H1 (cell line): ENCODE results near the gene DGKZ. TPM values are rescaled to one million over a fixed set of nuclear protein-coding genes. Genes with fewer than 3 reads are reported as not detected.

Experiments
- CTCF ChIA-PET: fragments of 300-600 bp; sonication (Branson Sonifier 250); formaldehyde crosslinking; loops from one replicate; lab custom pipeline; 2021; ENCODE audit not compliant: partially characterized antibody; lab: Charles Lee
- POLR2A ChIA-PET: fragments of 300-600 bp; sonication (Branson Sonifier 250); formaldehyde crosslinking; loops from one replicate; lab custom pipeline; 2021; ENCODE audit warnings: inconsistent platforms; ENCODE audit not compliant: partially characterized antibody; lab: Charles Lee
- DNase-seq, 2 experiments: peaks; one replicate each; pipeline versions ENCODE4 v3.0.0 to v3.0.0-alpha.2; 2010 to 2022; ENCODE audit warnings: low spot score in 2 of 2, low read depth in 1 of 2, mixed read lengths in 1 of 2
- FAIRE-seq: peaks from 2 replicates; lab custom pipeline; 2011; peaks lifted over from hg19 to GRCh38; lab: Jason Lieb, UNC
- H2AFZ ChIP-seq: 2 replicates; pipeline ENCODE4 v1.8.1; 2012; ENCODE audit warnings: low read length, inconsistent platforms
- H2AK5ac ChIP-seq: 2 replicates; pipeline ENCODE4 v1.6.1; 2013; ENCODE audit warnings: low read depth, low read length
- H2BK120ac ChIP-seq: replicated peaks from 2 replicates; pipeline ENCODE3; 2013; ENCODE audit warnings: low read depth, low read length, inconsistent platforms
- H2BK12ac ChIP-seq: 2 replicates; pipeline ENCODE4 v1.6.1; 2013; ENCODE audit warnings: low read depth, low read length
- H2BK15ac ChIP-seq: 2 replicates; pipeline ENCODE4 v1.6.1; 2013; ENCODE audit warnings: low read length
- H2BK20ac ChIP-seq: 2 replicates; pipeline ENCODE4 v1.6.1; 2013; ENCODE audit warnings: low read length
- H2BK5ac ChIP-seq: 2 replicates; pipeline ENCODE4 v1.6.1; 2013; ENCODE audit warnings: low read depth, low read length
- H3K14ac ChIP-seq: 2 replicates; pipeline ENCODE4 v1.6.1; 2013; ENCODE audit warnings: inconsistent platforms; ENCODE audit not compliant: insufficient read length
- H3K18ac ChIP-seq: 2 replicates; pipeline ENCODE4 v1.6.1; 2013; ENCODE audit warnings: low read length; ENCODE audit errors: extremely low read depth
- H3K23ac ChIP-seq: 2 replicates; pipeline ENCODE4 v1.6.1; 2013; ENCODE audit warnings: inconsistent platforms; ENCODE audit not compliant: insufficient read length
- H3K23me2 ChIP-seq: 2 replicates; pipeline ENCODE4 v1.6.1; 2013; ENCODE audit warnings: low read depth, low read length
- H3K27ac ChIP-seq: 2 replicates; pipeline ENCODE4 v1.6.1; 2011; ENCODE audit warnings: low read depth, low read length, inconsistent platforms
- H3K27me3 ChIP-seq, 4 experiments: replicated peaks in 1 of 4; 1 replicate in 1 of 4; 2 replicates in 3 of 4; pipeline versions ENCODE4 v1.6.1 to v1.8.1; 2011 to 2013; ENCODE audit warnings: low read length in 3 of 4, mild to moderate bottlenecking in 3 of 4, inconsistent platforms in 2 of 4, mixed read lengths in 2 of 4, moderate library complexity in 1 of 4; ENCODE audit not compliant: control insufficient read depth in 3 of 4, insufficient read depth in 3 of 4; ENCODE audit errors: extremely low read depth in 1 of 4
- H3K36me3 ChIP-seq, 4 experiments: 2 replicates each; pipeline versions ENCODE4 v1.6.1 to v1.8.1; 2011 to 2013; ENCODE audit warnings: mild to moderate bottlenecking in 4 of 4, low read length in 3 of 4, moderate library complexity in 2 of 4, control low read depth in 1 of 4, inconsistent platforms in 1 of 4; ENCODE audit not compliant: insufficient read depth in 4 of 4, control insufficient read depth in 2 of 4
- H3K4ac ChIP-seq: replicated peaks from 2 replicates; pipeline ENCODE3; 2013; ENCODE audit warnings: low read length, low read depth, mixed read lengths, inconsistent platforms; ENCODE audit not compliant: insufficient read length
- H3K4me1 ChIP-seq, 4 experiments: replicated peaks in 1 of 4; 1 replicate in 1 of 4; 2 replicates in 3 of 4; pipeline versions ENCODE4 v1.6.1 to v1.8.1; 2011 to 2013; ENCODE audit warnings: low read length in 3 of 4, inconsistent platforms in 2 of 4, mixed read lengths in 1 of 4; ENCODE audit not compliant: insufficient read depth in 4 of 4, control insufficient read depth in 3 of 4
- H3K4me2 ChIP-seq, 2 experiments: 2 replicates each; pipeline versions ENCODE4 v1.6.1 to v1.8.1; 2011 to 2013; ENCODE audit warnings: low read depth in 2 of 2, low read length in 2 of 2, control low read depth in 1 of 2, inconsistent platforms in 1 of 2, mild to moderate bottlenecking in 1 of 2; ENCODE audit not compliant: insufficient read depth in 1 of 2
- H3K4me3 ChIP-seq, 4 experiments: fragments of 200-600, 300-600 bp in 1 of 4; sonication (generic), shearing (Covaris generic), sonication (Bioruptor Twin) in 1 of 4; 2 replicates each; pipeline versions ENCODE4 v1.5.1 to v1.8.1; 2011 to 2016; ENCODE audit warnings: low read length in 4 of 4, low read depth in 3 of 4, control low read depth in 2 of 4, inconsistent platforms in 2 of 4, mild to moderate bottlenecking in 2 of 4, mixed read lengths in 1 of 4, moderate library complexity in 1 of 4; ENCODE audit not compliant: insufficient read depth in 2 of 4; ENCODE audit errors: extremely low read depth in 1 of 4
- H3K56ac ChIP-seq: replicated peaks from 2 replicates; pipeline ENCODE3; 2013; ENCODE audit warnings: low read depth, mild to moderate bottlenecking, mixed read lengths, low read length, inconsistent platforms; ENCODE audit not compliant: insufficient read length
- H3K79me1 ChIP-seq: 2 replicates; pipeline ENCODE4 v1.6.1; 2013; ENCODE audit warnings: low read depth, low read length, control low read depth
- H3K79me2 ChIP-seq, 2 experiments: 2 replicates each; pipeline versions ENCODE4 v1.6.1 to v1.8.1; 2012 to 2013; ENCODE audit warnings: low read length in 2 of 2, mild to moderate bottlenecking in 2 of 2, inconsistent platforms in 1 of 2; ENCODE audit not compliant: insufficient read depth in 2 of 2, control insufficient read depth in 1 of 2
- H3K9ac ChIP-seq, 4 experiments: replicated peaks in 1 of 4; 1 replicate in 1 of 4; 2 replicates in 3 of 4; pipeline versions ENCODE4 v1.6.1 to v1.8.1; 2011 to 2013; ENCODE audit warnings: low read depth in 3 of 4, low read length in 3 of 4, control low read depth in 2 of 4, mild to moderate bottlenecking in 2 of 4, moderate library complexity in 2 of 4, inconsistent platforms in 1 of 4; ENCODE audit errors: extremely low read depth in 1 of 4
- H3K9me3 ChIP-seq, 2 experiments: 2 replicates each; pipeline versions ENCODE4 v1.6.1 to v1.8.1; 2012 to 2013; ENCODE audit warnings: mild to moderate bottlenecking in 2 of 2, moderate library complexity in 2 of 2, control low read depth in 1 of 2, inconsistent platforms in 1 of 2, low read depth in 1 of 2, low read length in 1 of 2, mixed read lengths in 1 of 2; ENCODE audit not compliant: insufficient read depth in 2 of 2
- H4K20me1 ChIP-seq, 2 experiments: replicated peaks in 1 of 2; 2 replicates each; pipeline versions ENCODE3 to v1.8.1; 2011 to 2013; ENCODE audit warnings: inconsistent platforms in 2 of 2, low read length in 2 of 2, mild to moderate bottlenecking in 1 of 2; ENCODE audit not compliant: insufficient read depth in 2 of 2, control insufficient read depth in 1 of 2
- H4K5ac ChIP-seq: 2 replicates; pipeline ENCODE4 v1.6.1; 2013; ENCODE audit warnings: low read length, low read depth, mixed read lengths, inconsistent platforms; ENCODE audit not compliant: insufficient read length
- H4K8ac ChIP-seq: 2 replicates; pipeline ENCODE4 v1.8.0; 2013; ENCODE audit warnings: mild to moderate bottlenecking, moderate library complexity, low read length, inconsistent platforms; ENCODE audit not compliant: insufficient read depth; ENCODE audit errors: extremely low read depth
- H4K91ac ChIP-seq: replicated peaks from 2 replicates; pipeline ENCODE3; 2013; ENCODE audit warnings: low read length, mixed read lengths, inconsistent platforms; ENCODE audit not compliant: insufficient read length
- ASH2L ChIP-seq: fragments of 200-600, 300-600 bp; sonication (generic); IDR thresholded peaks from one replicate; pipeline ENCODE4 v1.7.1; 2017; ENCODE audit warnings: low read length
- BCL11A ChIP-seq, 2 experiments: IDR thresholded peaks; one replicate each; pipeline ENCODE4 v1.6.1; 2011; ENCODE audit warnings: low read depth in 2 of 2, low read length in 2 of 2, mild to moderate bottlenecking in 2 of 2
- KDM4A ChIP-seq: IDR thresholded peaks from one replicate; pipeline ENCODE4 v1.7.1; 2012; ENCODE audit warnings: low read depth, mild to moderate bottlenecking, moderate library complexity, low read length, inconsistent platforms; ENCODE audit not compliant: severe bottlenecking
- RBBP5 ChIP-seq: IDR thresholded peaks from 2 replicates; pipeline ENCODE4 v1.7.1; 2012; ENCODE audit warnings: low read depth, mild to moderate bottlenecking, inconsistent platforms, low read length, moderate library complexity, borderline replicate concordance
- SP1 ChIP-seq: IDR thresholded peaks from 2 replicates; pipeline ENCODE4 v1.6.1; 2011; ENCODE audit warnings: low read depth, low read length
- SUZ12 ChIP-seq: fragments of 200-600 bp; sonication (generic); IDR thresholded peaks from 2 replicates; pipeline ENCODE4 v1.6.1; 2012; ENCODE audit warnings: mild to moderate bottlenecking, inconsistent platforms, low read length, moderate library complexity, mixed read lengths
- TBP ChIP-seq: IDR thresholded peaks from 2 replicates; pipeline ENCODE4 v1.6.1; 2011; ENCODE audit warnings: low read depth, low read length, improper control_type of control experiment
- TCF12 ChIP-seq: IDR thresholded peaks from 2 replicates; pipeline ENCODE4 v1.6.1; 2011; ENCODE audit warnings: low read depth, mild to moderate bottlenecking, low read length
- WGBS, 2 experiments: shearing (Covaris generic) in 1 of 2; methylation state at CpG; one replicate each; pipeline versions ENCODE4 v1.1.6 to v1.1.7; 2013 to 2015; ENCODE audit warnings: low lambda C conversion rate in 2 of 2, mixed read lengths in 2 of 2, inconsistent platforms in 1 of 2, low coverage in 1 of 2, missing lambda C conversion rate in 1 of 2; ENCODE audit not compliant: insufficient replicate concordance in 2 of 2, insufficient coverage in 1 of 2, insufficient read length in 1 of 2; ENCODE audit errors: extremely low coverage in 1 of 2, missing lambda C conversion rate in 1 of 2; 5-methylcytosine and 5-hydroxymethylcytosine counted together
- polyA plus RNA-seq, 7 experiments: library from polyadenylated mRNA; depleted of rRNA in 3 of 7; stranded (reverse) in 5 of 7; unstranded in 2 of 7; fragments of >200 nt in 5 of 7; fragments of 200-250 nt in 2 of 7; gene quantifications; 1 replicate in 5 of 7; 2 replicates in 1 of 7; 4 replicates in 1 of 7; pipeline versions ENCODE4 v1.2.1 to v1.2.3, GENCODE V29; 2011 to 2013; ENCODE audit warnings: missing spikeins in 2 of 7, mixed read lengths in 2 of 7
- total RNA-seq: library from RNA; stranded (reverse); fragmentation: NEBNext Ultra II Directional; extraction: Animal tissue kit (Norgen Biotek cat#: 25700); gene quantifications from 2 replicates; pipeline ENCODE4 v1.2.1, GENCODE V29; 2021

The DGKZ gene
- total and polyA plus RNA-seq, 2 of the 8 experiments (the other 6 are each of a cell fraction or from before 2014, with no cell fraction given) = 84.4 to 184 TPM

DNA sequence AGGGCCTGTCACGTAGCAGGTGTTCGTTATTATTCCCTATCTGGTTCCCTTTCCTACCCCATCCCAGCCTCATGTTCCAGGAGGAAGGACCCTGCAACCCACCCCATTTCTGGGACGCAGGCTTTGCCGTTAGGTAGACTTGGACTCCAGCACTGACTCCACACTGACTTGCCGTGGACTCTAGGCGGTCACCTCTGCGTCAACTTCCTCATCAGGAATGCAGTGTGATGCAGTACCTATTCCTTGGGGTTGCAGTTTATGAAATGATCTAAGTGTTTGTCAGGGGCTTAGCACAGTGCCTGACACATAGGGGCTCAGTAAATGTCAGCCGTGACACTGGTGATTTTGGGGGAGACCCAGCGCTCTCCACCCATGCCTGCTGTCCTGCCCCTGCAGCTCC is 16.8 kb downstream of the DGKZ start:
- Histone ChIP-seq H2AK5ac (no peak overlapping the region), H3K23me2 (no peaks in the 10 kb centered on the region), H4K5ac (no peak overlapping the region), H2BK15ac (no peak overlapping the region), H3K27me3 (no peaks in the 10 kb centered on the region), H3K9ac (no peak overlapping the region), H2BK12ac (no peak overlapping the region), H4K20me1 (peaks cover 8 to 36% of the 10 kb centered on the region in 2 experiments), H3K79me2 (peaks cover 0 to 49% of the 10 kb centered on the region in 2 experiments; a peak in 2 of 4 replicates), H3K4ac (no peak overlapping the region), H2AFZ (no peak overlapping the region), H3K23ac (no peak overlapping the region), H3K79me1 (peaks cover 19% of the 10 kb centered on the region), H3K18ac (no peak overlapping the region), H2BK5ac (no peak overlapping the region; the same call in 1 of the 2 replicates), H3K14ac (no peak overlapping the region), H3K4me1 (peaks cover 0 to 23% (median 14%) of the 10 kb centered on the region in 4 experiments; a peak in 6 of 7 replicates), H3K56ac (no peak overlapping the region), H3K4me2 (no peak overlapping the region), H3K9me3 (no peaks in the 10 kb centered on the region), H3K36me3 (peaks cover 0 to 4% (median 1%) of the 10 kb centered on the region in 4 experiments; a peak in 1 of 8 replicates), H2BK20ac (no peak overlapping the region), H4K8ac (no peak overlapping the region), H3K27ac (no peak overlapping the region), H4K91ac (no peak overlapping the region), H2BK120ac (no peak overlapping the region), H3K4me3 (no peak overlapping the region)
- FAIRE-seq (no peak), DNase-seq (no peak)
- 94% methylated on average over 8 of the region's 9 CpGs; no CpG with 5 or more reads in 1 of the 2 experiments for WGBS, 2 experiments
- ChIA-PET POLR2A (interaction anchor here (0.9 to 7.8 kb wide), 4 partner anchors 12 to 142 kb away, joined by 3 to 69 read pairs (median 4); partner anchors contain the start of gene DGKZ), CTCF (interaction anchor here (1.0 to 44.5 kb wide), 6 partner anchors 19 to 68 kb away, joined by 3 to 1004 read pairs (median 9); partner anchors contain the start of gene DGKZ)
- TF ChIP-seq BCL11A (IDR thresholded peaks at IDR 0.05; ENCODE audit: low read depth in 2 of 2, low read length in 2 of 2) = no peak
- TF ChIP-seq RBBP5 = no peak
- no peak for TF ChIP-seq SP1
- TF ChIP-seq TBP = no peak
- no peak for TF ChIP-seq ASH2L
- TF ChIP-seq TCF12 = no peak
- no peak for TF ChIP-seq SUZ12
- no peak for TF ChIP-seq KDM4A
